NCI-H128 (cell line): ENCODE results near the gene IRF2BP2.
A peak's percentile ranks its signal among the peaks of the same experiment; 100 is the strongest.

Experiments used
- DNase-seq: peaks from one replicate; lab custom pipeline; 2025; ENCODE audit not compliant: unreplicated experiment; lab: John Stamatoyannopoulos, UW

IRF2BP2 gene

DNA sequence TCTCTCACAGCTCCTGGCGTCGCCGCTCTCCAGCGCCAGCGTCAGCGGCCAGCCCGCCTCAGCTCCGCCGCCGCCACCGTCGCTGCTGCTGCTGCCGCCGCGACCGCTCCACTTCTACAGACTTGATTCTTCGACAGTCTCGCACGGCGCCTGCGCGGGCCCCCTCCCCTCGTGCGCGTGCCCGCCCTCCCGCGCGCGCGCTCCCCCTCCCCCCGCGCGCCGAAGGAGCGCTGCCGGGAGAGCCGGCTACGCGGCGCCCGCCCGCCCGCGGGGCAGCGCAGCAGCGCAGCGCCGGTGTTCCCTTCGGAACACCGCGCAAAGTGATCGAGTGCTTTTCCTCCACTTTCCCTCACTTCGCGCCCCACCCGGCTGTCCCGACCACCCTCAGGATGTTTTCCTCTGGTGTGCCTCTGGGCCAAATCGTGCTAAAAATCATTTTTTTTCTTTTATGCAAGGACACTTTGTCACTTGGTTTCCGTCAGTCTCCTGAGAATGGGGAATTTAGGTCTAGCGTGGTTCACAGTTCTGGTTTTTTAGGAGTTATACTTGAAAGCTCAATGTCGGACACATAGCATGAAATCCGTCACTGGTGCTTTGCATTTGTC, at the start of gene IRF2BP2:
IRF2BP2 (minus strand) TSS at position 118 of the 605 bp plus-strand sequence. CDS start 684 bp downstream, outside the sequence.
- DNase-seq: peak; percentile 78

DNA sequence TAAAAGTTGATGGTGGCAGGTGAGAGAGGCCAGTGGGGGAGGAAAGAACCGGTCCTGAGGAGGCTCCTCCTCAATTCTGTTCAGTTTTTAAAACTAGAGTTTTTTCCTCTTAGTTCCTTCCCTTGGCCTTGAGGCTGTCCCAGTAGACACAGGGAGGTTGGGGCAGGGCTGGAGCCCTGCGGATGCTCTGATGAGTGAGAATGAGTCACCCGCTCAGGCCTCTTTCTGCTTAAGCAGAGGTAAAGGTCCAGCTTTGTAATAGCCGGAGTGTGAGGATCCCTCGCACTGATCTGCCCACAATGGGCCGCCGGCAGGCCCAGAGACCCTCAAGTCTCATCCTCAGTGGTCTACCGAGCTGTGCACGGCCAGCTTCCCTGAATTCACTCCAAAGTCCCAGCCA, 49.6 kb upstream of the IRF2BP2 start:
- DNase-seq: no peak

DNA sequence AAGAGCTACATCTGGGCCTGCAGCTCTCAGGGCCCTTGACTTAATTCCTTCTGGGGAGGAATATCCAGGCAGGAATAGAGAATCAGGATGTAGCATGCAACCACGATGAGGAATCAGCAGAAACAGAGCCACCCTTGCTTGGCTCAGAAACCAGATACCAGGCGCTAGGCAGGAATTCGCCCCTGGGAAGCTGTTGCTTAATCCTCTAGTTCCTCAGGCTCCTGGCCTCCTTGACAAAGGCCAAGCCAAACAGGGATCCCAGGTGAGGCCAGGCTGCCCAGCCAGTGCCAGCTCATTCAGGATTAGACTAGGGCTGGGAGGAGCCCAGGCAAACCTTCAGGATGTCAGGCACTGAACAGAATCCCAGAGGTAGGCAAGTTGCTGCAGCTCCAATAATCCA, 48.2 kb upstream of the IRF2BP2 start:
- DNase-seq: no peak

DNA sequence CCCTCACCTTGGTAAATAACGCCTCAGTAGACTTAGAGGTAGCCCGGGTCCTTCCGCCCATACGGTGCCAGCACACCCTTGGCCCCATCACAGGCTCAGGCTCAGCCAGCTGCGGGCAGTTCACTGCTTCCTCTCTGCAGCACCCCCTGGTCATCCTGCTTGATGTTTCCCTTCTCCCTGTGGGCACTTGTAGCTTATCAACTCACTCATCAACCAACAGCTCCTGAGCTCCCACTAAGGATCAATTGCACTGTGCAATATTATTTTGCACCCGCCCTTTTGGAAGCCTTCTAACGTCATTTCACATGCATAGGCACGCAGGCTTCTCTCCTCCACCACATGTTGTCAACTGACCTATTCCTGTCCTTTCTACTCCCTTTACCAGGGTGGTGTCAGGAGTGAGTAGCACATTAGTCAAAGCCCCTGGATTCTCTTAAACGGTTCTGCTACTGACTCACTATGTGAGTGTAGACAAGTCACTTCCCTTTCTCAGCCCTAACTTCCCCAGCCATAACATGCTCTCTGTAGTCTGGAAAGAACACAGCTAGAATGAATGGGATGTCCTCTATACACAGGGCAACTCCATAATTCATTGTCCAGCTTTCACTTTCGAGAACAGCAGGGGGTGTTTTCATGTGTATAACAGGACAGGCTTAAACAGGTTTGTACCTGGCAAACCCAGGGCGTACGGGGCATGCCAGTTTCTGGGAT, 47.1 kb upstream of the IRF2BP2 start:
- no peak for DNase-seq

DNA sequence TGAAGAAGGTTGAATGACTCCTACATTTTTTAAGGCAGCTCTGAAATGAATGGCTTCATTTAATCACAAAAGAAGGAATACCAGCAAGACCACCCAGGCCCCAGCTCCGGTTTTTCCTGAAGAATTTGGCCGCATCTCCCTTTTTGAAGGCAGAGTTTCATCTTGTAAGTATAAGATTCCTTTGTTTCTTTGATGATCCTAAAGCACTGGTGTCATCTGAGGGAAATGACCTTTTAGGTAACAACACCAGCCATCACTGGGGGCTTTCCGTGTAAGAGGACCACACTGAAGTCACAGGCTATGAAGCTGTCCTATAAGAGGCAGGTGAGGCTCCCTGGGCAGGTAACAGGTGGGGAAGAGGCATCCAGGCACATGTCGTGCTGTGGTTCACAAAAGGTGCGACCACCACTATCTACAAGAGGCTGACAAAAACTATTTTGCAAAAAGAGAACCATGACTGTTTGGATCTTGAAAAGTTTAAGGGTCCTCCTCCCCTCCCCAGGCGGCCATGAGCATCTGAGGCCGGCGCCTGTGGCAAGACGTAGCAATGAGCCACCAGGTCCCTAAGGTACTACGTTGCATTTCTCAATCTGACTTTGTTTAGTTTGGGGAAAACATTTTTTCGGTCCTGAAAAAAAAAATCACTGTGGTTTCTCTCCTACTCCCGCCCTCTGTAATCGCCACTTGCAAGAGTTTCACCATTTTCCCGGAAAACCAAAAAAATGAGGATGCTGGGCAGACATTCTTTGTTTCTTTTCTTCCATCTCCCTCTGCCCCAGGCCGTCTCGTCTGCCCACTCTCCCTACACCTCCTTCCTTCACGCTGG, 46.3 kb upstream of the IRF2BP2 start:
- no peak for DNase-seq

DNA sequence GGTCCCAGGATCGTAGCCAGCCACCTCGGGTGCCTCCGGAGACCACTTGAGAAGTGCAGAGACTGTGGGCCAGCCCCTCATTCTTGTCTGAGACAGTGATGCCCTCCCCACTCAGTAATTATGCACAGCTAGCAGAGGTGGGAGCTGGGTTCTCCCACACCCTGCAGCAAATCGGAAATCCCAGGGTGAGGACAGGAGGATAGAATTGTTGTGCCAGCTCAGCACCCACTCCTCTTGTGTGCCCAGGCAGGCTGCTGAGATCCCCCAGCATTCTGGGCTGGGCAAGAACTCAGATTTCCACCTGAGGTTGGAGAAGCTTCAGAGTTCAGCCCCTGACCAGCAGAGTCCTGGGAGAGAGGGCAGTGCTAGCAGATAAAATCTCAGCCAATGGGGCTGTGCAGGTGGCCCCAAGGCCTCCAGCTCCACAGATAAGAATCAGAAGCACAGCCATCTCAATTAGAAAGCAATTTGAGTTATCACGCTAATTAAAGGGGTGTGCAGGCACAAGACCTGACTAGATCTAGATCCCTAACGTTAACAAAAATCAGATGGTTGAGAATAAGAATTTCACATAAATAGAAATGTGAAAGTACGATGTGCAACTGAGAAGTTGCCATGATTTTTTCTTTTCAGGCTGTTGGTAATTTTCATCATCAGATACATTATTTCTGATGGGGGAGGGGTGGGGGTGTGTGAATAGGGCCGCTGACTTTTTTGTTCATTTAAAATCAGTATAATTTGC, 45.5 kb upstream of the IRF2BP2 start:
- DNase-seq: no peak

DNA sequence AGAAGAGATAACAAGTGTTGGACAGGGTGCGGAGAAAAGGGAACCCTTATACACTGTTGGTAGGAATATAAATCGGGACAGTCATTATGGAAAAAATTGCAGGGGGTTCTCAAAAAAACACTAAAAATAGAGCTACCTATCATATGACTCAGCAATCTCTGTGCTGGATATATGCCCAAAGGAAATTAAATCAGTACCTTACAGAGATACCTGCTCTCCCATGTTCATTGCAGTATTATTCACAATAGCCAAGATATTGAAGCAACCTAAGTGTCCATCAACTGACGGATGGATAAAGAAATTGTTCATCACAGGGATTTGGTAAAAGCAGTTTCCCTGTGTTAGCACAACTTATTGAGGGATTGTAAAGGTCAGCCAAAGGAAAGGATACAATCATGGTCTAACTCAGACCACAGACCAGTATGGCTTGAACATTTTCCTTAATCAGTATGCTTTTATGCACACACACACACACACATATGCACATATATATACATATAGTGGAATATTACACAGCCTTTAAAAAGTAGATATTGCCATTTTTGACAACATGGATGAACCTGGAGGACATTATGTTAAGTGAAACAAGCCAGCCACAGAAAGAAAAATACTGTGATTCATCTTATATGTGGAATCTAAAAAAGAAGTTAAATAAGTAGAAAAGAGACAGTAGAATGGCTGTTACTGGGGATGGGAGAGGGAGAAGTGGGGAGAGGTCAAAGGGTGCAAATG, 44.2 kb upstream of the IRF2BP2 start:
- no peak for DNase-seq

DNA sequence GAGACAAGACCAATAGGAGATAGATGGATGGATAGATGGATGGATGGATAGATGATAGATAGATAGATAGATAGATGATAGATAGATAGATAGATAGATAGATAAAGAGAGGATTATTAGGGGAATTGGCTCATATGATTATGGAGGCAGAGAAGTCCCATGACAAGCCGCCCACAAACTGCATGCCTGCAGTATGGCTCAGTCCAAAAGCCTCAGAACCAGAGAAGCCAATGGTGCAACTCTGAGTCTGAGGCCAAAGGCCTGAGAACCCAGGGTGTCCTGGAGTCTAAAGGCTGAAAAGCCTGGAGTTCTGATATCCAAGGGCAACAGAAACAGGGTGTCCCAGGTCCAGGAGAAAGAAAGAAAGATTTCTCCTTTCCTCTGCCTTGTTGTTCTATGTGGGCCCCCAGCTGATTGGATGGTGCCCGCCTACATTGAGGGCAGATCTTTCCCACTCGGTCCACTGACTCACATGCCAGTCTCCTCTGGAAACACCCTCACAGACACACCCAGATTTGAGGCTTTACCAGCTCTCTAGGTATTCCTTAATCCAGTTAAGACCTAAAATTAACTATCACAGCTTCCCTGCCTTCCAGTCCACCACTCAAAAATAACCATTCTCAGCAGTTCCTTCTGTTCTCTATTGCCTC, 39.6 kb upstream of the IRF2BP2 start:
- DNase-seq: no peak

DNA sequence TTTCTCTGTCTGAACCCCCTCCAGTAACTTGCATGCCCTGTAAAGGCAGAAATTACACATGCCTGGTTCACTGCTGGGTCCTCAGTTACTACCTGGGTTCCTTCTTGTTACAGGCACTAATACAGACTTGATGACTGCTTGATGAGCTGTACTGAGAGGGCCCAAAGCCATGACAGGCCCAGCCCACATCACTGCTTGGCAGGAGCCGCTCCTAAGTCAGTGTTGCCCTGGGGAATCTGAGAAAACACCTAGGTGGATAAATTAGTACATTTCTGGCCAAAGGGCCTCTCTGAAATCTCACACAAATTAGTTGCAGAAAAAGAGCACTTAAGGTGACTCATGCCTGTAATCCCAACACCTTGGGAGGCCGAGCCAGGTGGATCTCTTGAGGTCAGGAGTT, 37.8 kb upstream of the IRF2BP2 start:
- no peak for DNase-seq

DNA sequence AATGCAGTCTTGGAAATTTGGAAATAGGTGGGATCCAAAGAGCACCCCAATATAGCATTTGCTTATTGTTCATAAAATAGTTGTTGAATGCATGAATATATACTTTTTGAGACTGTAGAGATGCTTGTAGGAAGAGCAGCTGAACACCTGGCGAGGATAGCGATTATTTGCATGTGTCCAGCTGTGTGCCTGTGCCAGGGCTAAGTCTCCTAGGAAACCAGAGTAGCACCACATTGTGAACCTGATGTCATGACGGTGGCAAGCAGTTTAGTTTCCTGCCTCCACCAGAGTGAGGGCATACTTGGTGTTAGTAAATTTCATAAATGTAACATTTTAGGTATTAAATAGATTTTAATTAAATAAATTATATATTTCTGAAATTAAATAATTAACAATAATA, 37.3 kb upstream of the IRF2BP2 start:
- DNase-seq: no peak

DNA sequence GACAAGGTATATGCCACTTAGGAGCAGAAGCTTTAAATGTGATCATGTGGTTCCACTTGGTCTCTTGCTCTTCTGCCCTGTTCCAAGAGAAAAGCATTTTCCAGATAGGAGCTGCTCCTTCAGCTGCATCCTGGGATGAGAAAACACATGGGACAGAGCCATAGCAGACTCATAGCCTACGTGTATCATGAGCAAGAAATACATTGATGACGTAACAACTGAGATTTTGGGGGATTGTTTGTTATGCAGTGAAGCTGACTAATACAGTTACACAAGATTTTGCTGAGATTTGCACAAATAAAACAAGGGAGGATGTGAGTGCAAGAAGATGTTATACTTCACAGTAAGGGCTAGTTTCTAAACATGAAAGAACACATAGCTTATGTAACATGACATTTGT, 36.0 kb upstream of the IRF2BP2 start:
- DNase-seq: no peak

DNA sequence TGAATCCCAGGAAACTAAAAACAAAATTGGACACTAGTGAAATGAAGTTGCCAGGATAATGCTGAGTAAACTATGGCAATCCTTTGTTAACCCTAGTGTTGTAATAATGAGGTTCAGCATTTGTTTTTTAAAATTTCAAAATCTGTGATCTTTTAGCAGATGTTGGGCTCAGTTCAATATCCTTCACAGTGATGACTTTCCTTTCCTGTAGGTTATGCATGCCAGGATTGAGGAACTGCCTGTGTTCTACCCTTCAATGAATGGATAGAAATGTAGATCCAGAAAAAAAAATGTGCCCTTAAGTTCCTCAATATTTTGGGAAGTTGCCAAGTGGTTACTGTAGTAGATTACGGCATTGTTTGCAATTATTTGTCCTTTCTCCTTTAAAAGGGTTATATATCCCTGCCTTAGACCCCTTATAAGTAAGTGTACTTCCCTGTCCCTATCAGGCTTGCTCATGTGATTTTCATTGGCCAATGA, 35.5 kb upstream of the IRF2BP2 start:
- DNase-seq: no peak

DNA sequence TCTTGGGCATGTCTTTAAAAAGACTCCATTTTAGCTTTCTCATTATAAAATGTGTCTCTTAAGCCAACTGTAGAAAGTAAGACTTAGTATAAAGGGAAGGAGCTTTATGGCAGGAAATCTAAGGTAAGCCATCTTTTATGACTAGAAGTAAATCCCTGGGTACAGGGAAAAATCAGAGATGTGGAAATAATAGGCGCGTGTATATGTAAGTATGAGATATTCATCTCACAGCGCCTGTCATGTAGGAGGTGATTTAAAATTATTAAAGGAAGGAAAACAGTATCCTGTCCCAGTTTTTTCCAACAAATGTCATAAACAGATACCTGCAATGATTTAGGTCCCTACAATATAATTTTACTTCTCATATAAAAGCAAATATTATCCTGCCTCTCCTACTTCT, 35.0 kb upstream of the IRF2BP2 start:
- DNase-seq: no peak

DNA sequence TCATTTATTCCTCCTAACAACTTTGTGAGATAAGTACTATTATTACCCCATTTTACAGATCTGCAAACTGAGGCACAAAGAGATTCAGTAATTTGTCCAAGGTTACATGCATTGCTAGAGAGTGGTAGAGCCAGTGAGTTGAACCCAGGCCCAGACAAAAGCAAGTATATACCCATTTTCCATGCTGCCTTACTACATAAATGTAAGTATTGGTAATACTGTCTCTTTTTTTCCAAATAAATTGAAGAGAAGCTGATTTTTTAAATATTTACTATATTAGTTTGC, 33.8 kb upstream of the IRF2BP2 start:
- DNase-seq: no peak

DNA sequence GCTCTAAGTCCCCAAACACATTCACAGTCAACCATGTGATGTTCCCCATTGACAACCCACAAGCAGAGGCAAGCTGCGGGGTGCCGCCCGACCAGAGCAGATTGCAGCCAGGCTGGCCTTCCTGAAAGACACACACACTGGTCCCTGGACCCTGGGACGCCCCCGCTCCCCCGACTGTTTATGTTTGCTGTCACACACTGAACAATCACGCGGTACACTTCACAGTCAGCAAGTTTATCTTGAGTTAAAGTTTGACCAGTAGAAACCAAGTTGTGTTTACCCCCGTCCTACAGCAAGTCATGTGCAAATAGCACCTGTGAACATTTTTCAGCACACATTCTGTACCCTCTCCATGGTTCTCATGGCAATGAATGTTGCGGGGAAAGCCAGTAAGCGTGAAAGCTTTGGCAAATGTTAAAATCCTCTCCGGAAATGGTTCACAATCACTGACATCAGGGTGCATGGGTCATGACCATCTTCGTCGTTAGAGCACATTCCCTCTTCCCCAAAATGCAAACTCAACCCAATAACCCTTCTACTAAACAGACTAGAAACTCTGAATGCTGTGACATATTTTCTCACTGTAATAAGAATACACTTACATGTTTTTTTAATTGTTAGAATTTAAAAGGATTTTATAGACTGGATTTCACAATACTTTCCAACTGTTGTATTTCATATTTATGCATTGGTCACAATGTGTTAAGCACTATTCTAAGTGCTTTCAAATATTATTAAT, 33.3 kb upstream of the IRF2BP2 start:
- DNase-seq: no peak

DNA sequence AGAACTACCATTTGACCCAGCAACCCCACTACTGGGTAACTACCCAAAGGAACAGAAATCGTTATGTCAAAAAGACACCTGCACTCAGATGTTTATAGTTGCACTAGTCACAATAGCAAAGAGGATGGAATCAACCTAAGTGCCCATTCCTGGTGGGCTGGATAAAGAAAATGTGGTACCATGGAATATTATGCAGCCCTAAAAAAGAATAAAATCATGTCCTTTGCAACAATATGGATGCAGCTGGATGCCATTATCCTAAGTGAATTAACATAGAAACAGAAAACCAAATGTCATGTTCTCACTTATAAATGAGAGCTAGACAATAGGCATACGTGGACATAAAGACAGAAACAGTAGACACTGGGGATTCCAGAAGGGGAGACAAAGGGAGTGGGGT, 32.5 kb upstream of the IRF2BP2 start:
- no peak for DNase-seq

DNA sequence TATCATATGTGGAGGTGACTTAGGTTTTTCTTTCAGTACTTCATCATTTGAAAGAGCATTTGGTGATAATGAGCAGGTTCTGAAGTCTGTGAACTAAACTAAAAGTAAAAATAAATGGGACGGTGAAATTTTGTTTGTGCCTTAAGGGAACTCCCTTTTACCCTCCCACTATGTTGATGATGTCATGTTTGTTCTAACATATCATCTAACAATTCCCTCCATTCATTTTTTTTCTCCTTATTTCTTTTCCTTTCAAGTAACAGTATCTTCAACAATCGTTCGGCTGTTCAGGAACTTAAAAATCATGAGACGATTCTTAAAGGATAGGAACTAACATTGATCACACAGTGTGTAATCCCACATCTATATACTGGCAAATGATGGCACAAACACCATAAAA, 30.0 kb upstream of the IRF2BP2 start:
- DNase-seq: no peak

DNA sequence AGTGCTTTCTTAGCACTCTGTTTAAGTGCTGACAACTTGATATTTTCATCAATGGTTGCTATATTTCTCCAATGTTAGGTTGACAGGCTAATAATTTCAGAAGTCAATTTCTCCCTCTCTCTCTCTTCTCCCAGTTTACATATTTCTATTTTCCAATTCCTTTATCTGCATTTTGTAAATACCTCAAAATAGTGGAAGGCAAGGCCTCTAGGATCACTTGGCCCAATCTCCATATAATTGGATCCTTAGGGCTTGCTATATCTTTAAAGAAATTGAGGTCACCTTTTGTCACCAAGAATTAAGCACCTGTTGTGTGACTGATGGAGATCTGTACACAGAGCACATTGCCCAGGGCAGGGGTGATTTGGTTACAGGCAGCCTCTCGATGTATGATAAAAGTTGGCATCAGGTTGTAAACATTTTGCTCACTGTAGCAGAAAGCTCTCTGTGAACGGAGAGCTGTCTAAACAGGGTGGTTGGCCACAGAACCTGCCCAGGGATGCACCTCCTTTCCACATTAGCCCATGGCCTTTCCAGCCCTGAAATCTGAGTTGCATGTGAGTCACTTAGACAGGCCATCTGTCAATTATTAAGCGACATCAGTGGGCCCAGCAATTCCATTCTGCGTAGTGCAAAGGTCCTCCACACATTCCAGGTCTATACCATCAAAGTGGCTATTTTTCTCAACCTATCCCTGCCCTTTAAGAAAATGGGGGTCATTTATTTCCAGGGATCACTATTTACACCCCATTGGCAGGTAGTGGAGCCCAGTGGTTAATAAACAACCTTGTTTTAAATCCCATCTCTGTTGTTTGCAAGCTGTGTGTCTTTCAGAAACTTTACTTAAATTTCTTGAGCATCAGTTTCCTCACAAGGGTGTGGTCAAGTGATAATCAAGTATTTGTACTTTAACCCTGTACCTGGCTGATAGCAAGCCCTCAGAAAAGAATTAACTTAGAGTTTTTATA, 29.1 kb upstream of the IRF2BP2 start:
- DNase-seq: no peak
